ENCODE results near the gene ADGRV1. TPM values are rescaled to one million over a fixed set of nuclear protein-coding genes. Genes with fewer than 3 reads are reported as not detected.

ADGRV1 gene
- total RNA-seq, 4 donors from 2014 or later, result 0.28 to 6.5 (median 3.7) TPM

GRCh38 chr5:90642706-90643229 is 84.2 kb downstream of the ADGRV1 start:
- Histone ChIP-seq H3K4me3 (no peak overlapping the region), H3K36me3 (no peaks in the 10 kb centered on the region), H3K27ac (no peak overlapping the region), H3K9me3 (no peaks in the 10 kb centered on the region), H3K4me1 (no peaks in the 10 kb centered on the region), H3K27me3 (no peaks in the 10 kb centered on the region)
- no peak for TF ChIP-seq POLR2A (IDR thresholded peaks at IDR 0.05)
- no peak for TF ChIP-seq CTCF (IDR thresholded peaks at IDR 0.05)
- no peak for DNase-seq

- H3K4me3 ChIP-seq, result no peak overlapping the region
- H3K4me1 ChIP-seq, result no peaks in the 10 kb centered on the region
- no peaks in the 10 kb centered on the region for H3K9me3 ChIP-seq
- no peak overlapping the region for H3K27ac ChIP-seq
- no peaks in the 10 kb centered on the region for H3K27me3 ChIP-seq
- DNase-seq, result no peak
- no peak for TF ChIP-seq CTCF (IDR thresholded peaks at IDR 0.05)
- no peak for TF ChIP-seq POLR2A (IDR thresholded peaks at IDR 0.05)
- no peaks in the 10 kb centered on the region for H3K36me3 ChIP-seq
These were observed 85.5 kb downstream of the ADGRV1 start for GRCh38 chr5:90644132-90644531.

- Histone ChIP-seq H3K36me3 (no peaks in the 10 kb centered on the region), H3K9me3 (no peaks in the 10 kb centered on the region), H3K4me3 (no peak overlapping the region), H3K27me3 (no peaks in the 10 kb centered on the region), H3K27ac (no peak overlapping the region), H3K4me1 (no peaks in the 10 kb centered on the region)
- no peak for TF ChIP-seq CTCF (IDR thresholded peaks at IDR 0.05)
- no peak for TF ChIP-seq POLR2A (IDR thresholded peaks at IDR 0.05)
- DNase-seq, result no peak
These were observed 86.5 kb downstream of the ADGRV1 start for GRCh38 chr5:90645024-90645610.

- no peak for DNase-seq
These were observed 92.2 kb downstream of the ADGRV1 start for GRCh38 chr5:90650767-90651166.

GRCh38 chr5:90654215-90654614 is 95.6 kb downstream of the ADGRV1 start:
- Histone ChIP-seq H3K27ac (no peak overlapping the region), H3K36me3 (no peaks in the 10 kb centered on the region), H3K4me1 (no peaks in the 10 kb centered on the region), H3K9me3 (no peaks in the 10 kb centered on the region), H3K27me3 (no peaks in the 10 kb centered on the region), H3K4me3 (no peak overlapping the region)
- TF ChIP-seq POLR2A (IDR thresholded peaks at IDR 0.05) (no peak), CTCF (IDR thresholded peaks at IDR 0.05) (no peak)
- no peak for DNase-seq

More at GRCh38 chr5:90650767-90651166, 92.2 kb downstream of the ADGRV1 start:
- no peaks in the 10 kb centered on the region for H3K36me3 ChIP-seq
- H3K4me1 ChIP-seq, result no peaks in the 10 kb centered on the region
- H3K27ac ChIP-seq, result no peak overlapping the region
- no peak overlapping the region for H3K4me3 ChIP-seq
- no peaks in the 10 kb centered on the region for H3K9me3 ChIP-seq
- TF ChIP-seq POLR2A (IDR thresholded peaks at IDR 0.05) (no peak), CTCF (IDR thresholded peaks at IDR 0.05) (no peak)
- H3K27me3 ChIP-seq, result no peaks in the 10 kb centered on the region

All from Peyer's patch (tissue), 4 donors.